GM19395 (cell line): Measurements from ENCODE around the gene TRPM2.
"Not testable (repeated sequence)": the region's sequence is repeated elsewhere in the genome, so short reads cannot be mapped to it uniquely, and the experiment has no call there.

ENCODE experiments used
- ATAC-seq: cut with Tn5 transposase; IDR thresholded peaks from one replicate; pipeline ENCODE4 v1.9.1; 2021; ENCODE audit warnings: mild to moderate bottlenecking, moderate library complexity; ENCODE audit not compliant: unreplicated experiment

Gene TRPM2

DNA sequence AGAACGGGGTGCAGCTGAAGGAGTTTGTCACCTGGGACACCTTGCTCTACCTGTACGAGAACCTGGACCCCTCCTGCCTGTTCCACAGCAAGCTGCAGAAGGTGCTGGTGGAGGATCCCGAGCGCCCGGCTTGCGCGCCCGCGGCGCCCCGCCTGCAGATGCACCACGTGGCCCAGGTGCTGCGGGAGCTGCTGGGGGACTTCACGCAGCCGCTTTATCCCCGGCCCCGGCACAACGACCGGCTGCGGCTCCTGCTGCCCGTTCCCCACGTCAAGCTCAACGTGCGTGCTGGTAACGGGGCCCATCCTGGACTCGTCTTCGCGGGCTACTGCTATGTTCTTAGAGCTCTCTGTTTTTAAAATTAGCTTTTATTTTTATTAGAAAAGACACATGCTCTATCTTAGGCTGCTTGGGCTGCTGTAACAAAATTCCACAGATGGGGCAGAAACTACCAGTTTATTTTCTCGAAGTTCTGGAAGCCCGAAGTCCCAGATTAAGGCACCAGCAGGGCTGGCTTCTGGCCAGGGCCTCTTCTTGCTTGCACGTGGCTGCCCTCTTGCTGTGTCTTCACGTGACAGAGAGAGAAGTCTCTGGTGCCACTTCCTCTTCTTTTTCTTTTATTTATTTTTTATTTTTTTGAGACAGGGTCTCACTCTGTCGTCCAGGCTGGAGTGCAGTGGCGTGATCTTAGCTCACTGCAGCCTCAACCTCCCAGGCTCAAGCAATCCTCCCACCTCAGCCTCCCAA is 38.1 kb downstream of the TRPM2 start:
- ATAC-seq: no peak

DNA sequence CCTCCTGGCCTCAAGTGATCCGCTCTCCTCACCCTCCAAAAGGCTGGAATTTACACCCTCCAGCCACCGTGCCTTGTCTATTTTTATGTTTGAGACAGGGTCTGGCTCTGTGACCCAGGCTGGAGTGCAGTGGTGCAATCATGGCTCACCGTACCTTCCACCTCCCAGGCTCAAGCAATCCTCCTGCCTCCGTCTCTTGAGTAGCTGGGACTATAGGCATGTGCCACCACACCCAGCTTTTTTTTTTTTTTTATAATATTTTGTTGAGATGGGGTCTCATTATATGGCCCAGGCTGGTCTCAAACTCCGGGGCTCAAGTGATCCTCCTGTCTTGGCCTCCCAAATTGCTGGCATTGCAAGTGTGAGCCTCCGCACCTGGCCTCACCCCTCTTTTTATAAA is 38.8 kb downstream of the TRPM2 start:
- no peak for ATAC-seq

DNA sequence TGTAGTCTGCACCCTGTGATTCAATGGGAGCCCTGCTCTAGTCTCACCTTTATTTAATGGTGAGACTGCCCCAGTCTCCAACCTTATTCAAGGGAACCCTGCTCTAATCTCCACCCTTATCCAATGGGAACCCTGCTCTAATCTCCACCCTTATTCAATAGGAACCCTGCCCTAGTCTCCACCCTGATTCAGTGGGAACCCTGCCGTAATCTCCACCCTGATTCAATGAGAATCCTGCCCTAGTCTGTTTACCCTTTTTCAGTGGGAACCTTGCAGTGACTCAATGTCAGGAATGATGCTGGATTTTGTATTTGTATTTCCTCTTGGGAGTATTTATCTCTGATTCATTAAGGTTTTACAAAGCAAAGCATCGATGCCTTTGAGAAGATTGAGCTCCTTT is 39.5 kb downstream of the TRPM2 start:
- no peak for ATAC-seq

DNA sequence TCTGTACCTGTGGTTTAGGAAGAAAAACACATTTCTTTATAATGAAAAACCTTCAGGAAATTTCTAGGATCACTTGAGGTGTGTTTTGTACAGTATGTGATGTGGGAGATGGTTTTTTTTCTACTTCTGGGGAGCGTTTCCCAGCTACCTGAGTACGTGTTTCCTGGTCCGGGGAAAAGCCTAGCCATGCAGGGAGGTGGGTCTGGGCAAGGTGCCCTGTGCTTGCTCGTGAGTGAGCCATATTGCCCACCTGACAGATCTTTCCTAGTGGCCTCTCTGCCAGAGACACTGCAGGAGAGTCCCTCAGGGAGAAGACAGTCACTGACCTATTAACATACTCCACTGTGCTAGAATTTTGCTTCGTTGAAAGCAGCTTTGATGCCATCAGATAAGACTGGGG is 41.3 kb downstream of the TRPM2 start:
- no peak for ATAC-seq

- no peak for ATAC-seq
These were observed 41.8 kb downstream of the TRPM2 start for GRCh38 chr21:44395260-44395659.

DNA sequence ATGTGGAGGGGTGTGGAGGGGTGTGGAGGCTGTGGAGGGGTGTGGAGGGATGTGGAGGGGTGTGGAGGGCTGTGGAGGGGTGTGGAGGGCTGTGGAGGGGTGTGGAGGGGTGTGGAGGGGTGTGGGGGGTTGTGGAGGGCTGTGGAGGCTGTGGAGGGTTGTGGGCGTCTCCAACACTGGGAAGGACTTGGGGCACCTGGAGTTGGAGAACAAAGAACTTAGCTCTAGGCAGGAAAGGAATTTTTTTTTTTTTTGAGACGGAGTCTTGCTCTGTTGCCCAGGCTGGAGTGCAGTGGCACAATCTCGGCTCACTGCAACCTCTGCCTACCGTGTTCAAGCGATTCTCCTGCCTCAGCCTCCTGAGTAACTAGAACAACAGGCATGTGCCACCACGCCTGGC is 43.4 kb downstream of the TRPM2 start:
- not testable (repeated sequence) for ATAC-seq

DNA sequence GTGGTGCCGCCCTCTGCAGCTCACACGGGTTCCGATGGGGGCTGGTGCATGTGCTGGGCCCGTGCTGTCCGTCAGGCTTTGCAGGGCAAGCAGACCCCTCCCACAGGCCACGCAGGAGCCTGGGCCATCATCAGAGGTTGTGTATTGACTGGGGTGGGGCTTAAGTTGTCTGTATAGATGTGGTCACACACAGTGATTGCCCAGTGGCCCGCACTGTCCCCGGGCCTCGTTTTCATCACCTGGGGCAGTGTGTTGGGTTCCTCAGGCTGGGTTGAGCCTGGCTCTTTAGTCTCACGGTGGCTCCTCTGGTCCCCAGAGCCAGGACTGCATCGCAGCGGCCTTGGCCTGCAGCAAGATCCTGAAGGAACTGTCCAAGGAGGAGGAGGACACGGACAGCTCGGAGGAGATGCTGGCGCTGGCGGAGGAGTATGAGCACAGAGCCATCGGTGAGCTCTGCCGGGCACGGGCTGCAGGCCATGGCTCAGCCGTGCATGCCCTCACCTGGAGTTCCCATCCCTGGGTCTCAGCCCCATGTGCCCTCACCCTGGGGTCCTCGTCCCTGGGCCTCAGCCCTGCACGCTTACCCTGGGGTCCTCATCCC is 44.1 kb downstream of the TRPM2 start:
- ATAC-seq: no peak

- ATAC-seq: no peak
These were observed 45.1 kb downstream of the TRPM2 start for GRCh38 chr21:44398499-44398898.

DNA sequence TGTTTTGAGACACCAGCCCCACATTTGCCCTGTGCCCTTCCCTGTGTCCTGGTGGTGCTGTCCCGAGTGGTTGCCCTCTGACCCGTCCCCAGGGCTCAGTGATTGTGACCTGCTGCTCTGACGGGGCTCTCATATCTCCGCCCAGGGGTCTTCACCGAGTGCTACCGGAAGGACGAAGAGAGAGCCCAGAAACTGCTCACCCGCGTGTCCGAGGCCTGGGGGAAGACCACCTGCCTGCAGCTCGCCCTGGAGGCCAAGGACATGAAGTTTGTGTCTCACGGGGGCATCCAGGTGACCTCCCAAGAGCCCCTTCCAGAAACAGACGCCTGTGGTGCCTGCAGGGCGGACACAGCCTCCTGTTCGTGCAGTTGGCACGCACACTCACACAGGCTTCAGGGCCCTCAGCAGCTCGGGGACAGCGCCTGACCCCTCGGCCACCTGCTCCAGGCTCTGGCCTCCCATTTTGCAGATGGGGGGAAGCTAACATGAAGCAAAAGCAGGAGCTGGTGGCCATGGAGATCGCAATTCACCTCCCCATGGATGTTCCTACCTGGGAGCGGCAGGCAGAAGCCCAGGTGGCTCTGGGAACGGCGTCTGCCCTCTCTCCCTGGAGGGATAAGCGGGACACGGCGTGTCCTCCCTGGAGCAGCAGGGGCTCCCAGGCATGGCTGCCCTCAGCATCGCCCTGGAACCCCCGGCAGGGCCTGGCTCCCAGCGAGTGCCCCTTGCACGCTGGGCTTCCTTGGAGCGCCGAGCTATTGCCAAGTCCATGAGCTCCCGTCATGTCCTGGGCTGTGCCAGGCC is 45.9 kb downstream of the TRPM2 start:
- no peak for ATAC-seq

- no peak for ATAC-seq
These were observed 46.8 kb downstream of the TRPM2 start for GRCh38 chr21:44399955-44400790.

- no peak for ATAC-seq
These were observed 47.5 kb downstream of the TRPM2 start for GRCh38 chr21:44400791-44401385.

- no peak for ATAC-seq
These were observed 48.2 kb downstream of the TRPM2 start for GRCh38 chr21:44401386-44402160.

DNA sequence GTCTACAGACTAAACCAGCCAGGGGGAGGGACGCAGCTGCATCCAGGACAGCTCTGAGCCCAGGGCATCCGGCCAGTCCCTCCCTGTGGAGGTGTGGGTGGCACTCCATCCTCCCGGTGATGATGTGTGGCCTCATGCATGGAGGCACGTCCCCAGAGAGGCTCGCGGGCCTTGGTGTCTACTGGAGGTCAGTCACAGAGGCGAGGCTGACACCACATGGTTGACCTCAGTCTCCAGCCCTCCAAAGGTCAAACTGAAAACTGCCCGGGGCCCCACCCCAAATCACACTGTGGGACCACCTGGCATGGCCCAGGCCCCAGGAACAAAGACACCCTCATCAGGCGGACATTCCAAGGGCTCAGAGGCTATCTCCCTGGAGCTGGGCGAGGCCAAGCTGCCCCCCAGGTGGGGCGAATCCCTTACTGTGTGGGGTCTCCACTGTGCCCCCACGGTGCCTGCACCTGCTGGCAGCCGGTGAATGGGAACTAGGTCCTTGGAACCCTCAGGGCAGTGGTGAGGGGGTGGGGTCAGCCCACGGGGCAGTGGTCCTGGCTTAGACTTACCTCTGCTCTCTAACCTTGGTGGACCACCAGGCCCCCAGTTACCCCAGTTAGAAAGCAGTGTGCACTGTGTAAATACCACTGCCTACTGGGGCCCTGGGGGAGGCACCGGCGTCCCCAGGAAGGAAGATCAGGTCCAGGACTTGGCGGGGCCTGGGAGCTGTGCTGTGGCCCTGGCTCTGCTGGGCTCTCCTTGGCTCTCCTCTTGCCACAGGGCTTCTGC is 49.1 kb downstream of the TRPM2 start:
- no peak for ATAC-seq

GRCh38 chr21:44403106-44404020 is 49.9 kb downstream of the TRPM2 start:
- no peak for ATAC-seq

DNA sequence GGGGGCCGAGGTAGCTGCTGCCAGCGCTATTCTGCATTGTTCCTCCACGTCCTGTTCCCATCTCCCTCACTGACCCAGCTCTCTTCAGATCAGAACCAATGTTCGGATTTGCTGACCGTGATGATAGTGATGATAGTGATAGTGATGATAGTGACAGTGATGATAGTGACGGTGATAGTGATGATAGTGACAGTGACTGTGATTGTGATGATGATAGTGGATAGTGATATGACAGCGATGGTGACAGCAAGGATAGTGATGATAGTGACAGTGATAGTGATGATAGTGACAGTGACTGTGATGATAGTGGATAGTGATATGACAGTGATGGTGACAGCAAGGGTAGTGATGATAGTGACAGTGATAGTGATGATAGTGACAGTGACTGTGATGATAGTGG is 51.1 kb downstream of the TRPM2 start:
- ATAC-seq: not testable (repeated sequence)

DNA sequence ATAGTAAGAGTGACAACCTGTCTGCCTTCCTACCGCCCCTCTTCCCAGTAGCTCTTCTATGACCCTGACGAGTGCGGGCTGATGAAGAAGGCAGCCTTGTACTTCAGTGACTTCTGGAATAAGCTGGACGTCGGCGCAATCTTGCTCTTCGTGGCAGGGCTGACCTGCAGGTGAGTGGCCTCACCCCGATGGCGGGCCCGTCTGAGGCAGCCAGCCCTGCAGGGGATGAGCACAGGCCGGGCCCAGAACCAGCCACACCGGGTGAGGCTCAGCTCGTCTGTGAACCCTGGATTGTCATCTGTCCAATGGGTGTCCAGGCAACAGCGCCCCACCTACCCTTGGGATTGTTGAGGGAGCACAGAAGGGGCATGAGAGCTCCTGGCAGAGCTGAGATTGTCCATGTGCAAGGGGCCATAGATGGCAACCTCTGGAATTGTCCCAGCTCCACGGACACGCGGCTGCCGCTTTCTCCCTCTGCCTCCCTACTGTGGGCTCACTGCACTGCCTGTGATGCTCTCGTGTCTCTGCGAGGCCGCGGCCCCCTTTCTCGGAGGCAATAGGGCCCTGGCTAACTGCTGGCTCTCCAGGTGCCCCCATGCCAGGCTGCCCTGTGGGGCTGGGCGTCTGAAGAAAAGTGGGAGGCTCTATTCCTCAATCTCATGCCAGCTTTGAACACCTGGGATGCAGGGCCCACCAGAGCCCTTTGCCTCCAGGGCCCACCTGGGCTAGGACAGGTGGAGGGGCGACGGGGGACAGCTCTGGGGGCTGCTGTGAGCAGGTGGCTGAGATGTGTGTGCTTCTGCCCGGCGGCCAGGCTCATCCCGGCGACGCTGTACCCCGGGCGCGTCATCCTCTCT is 51.9 kb downstream of the TRPM2 start:
- ATAC-seq: no peak
